GM18867 (cell line): ENCODE measurements around the gene UGT1A8.

Experiments
- ATAC-seq: cut with Tn5 transposase; IDR thresholded peaks from one replicate; pipeline ENCODE4 v1.9.1; 2021; ENCODE audit warnings: mild to moderate bottlenecking, moderate library complexity; ENCODE audit not compliant: unreplicated experiment

The UGT1A8 gene

GRCh38 chr2:233816771-233817170 lies 199.3 kb downstream of the UGT1A8 start:
- ATAC-seq: no peak

- ATAC-seq: no peak
Measured at GRCh38 chr2:233817361-233817911, 200.0 kb downstream of the UGT1A8 start.

GRCh38 chr2:233817995-233818638 lies 200.7 kb downstream of the UGT1A8 start:
- no peak for ATAC-seq

GRCh38 chr2:233818639-233819621 lies 201.5 kb downstream of the UGT1A8 start:
- ATAC-seq: no peak

DNA sequence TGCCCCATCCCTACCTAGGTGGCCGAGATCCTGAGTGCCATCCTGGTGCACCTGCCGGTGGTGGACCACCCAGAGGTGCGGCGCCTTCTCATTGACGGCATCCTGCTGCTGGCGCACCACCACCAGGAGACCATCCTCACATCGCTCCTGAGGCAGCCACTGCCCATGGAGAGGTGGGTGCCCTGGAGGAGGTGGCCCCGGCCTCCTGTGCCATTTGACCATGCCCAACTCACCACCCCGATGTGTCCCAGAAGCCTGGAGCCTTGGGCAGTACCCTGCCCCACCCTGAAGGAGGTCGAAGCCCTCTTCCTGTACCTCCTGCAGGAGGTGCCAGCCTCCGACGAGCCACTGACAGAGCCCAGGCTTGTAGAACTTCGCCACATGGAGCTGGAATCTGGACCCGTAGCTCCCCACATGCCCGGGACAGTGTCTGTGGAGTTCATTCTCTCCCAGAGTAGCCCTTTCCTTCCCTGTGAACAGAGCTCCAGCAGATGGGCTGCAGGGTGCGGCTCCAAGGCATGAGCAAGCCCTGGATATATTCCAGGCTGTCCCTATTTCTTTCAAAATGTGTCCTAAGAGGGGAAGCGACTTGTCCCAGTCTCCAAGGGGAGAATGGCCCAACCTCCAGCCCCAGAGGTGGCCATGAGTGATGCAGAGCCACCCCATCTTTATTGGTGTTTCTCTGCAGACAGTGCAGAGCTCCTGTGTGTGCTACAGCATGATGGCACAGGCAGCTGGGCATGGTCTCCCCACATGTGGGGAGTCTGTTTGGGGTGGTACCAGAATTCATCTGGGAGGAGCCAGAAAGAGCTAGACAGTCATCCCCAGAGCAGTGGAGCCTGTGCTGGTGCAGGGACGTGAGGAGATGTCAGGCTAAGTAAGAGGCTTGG lies 202.7 kb downstream of the UGT1A8 start:
- ATAC-seq: no peak

DNA sequence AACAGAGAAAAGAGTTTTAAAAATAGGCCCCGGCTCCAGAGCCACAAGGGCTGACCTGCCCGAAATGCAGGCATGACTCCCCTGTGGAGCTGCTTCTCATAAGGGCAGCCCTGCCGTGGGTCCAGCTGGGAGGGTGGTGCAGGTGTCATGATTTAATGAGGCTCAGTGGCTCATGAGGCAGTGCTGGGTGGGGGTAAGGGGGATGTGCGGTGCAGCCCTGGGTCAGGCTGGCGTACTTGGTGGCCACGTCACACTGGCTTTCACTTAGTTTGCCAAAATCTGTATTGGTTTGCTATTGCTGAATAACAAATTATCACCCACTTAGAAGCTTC lies 203.3 kb downstream of the UGT1A8 start:
- no peak for ATAC-seq

DNA sequence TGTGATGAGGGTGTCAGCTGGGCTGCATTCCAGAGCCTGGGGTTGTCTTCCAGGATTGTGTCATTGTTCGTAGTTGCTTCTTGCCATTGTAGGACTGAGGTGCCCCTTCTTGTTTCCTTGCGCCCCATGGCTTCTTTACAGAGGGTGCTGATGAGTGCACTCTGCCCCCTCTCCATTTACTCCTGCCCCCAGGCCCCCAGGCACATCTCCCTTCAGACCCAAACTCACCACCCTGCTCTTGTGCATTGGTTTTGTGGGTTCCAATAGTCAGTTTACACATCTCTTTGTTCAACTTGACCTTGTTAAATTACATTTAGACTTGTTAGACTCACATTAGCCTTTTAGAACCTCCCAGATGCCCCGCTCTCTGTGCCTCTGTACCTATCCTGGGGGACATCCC lies 203.8 kb downstream of the UGT1A8 start:
- no peak for ATAC-seq

- ATAC-seq: no peak
Measured at GRCh38 chr2:233821709-233822100, 204.3 kb downstream of the UGT1A8 start.

DNA sequence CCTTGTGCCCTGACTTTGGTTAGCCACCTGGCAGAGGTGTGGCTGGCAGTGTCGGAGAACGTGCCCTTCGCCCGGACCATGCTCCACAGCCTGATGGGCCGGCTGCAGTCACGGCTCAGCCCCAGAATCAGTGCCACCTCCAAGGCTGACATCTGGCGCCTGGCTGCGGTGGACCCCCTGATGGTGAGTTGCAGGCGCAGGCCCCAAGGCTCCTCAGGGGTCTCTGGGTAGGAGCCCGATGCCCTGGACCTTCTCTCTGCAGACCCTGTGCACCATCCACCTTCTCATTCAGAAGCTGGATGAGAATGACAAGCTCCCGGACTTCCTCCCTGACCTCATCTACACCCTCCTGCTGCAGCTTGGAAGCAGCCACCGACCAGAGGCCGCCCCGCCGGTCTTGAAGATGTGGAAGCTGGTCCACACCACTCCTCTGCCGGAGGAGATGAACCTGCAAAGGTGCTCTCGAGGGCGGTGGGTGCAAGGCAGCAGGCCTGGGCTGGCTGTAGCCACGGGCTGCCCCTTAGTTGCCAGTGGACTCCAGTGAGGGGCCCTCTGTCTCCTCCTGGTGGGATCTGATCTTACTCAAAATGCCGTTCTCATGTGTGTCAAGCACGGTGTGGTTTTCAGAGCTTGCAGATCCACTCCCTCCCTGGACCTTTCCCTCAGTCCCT lies 204.8 kb downstream of the UGT1A8 start:
- no peak for ATAC-seq
